Panc1 (cell line): ENCODE data around the gene EHD2. TPM values are rescaled to one million over a fixed set of nuclear protein-coding genes. Genes with fewer than 3 reads are reported as not detected.

Experiments
- ATAC-seq: fragments of 200-7000 bp; cut with Tn5 transposase; 2 replicates; pipeline ENCODE4 v1.9.1; 2020; ENCODE audit warnings: mild to moderate bottlenecking, moderate library complexity
- BruUV-seq: library from RNA; stranded (reverse); fragments of 400-500 nt; replicated peaks from 2 replicates; lab custom pipeline; 2021; lab: Mats Ljungman, UMichigan
- CTCF ChIA-PET: fragments of 300-600 bp; sonication (Branson Sonifier 250); formaldehyde crosslinking; loops from one replicate; lab custom pipeline; 2022; ENCODE audit warnings: antibody characterized with exemption; lab: Charles Lee
- POLR2A ChIA-PET: fragments of 300-600 bp; sonication (Branson Sonifier 250); formaldehyde crosslinking; loops from one replicate; lab custom pipeline; 2022; ENCODE audit warnings: antibody characterized with exemption; lab: Charles Lee
- DNase-seq: peaks from one replicate; pipeline ENCODE4 v3.0.0-alpha.2; 2010; ENCODE audit warnings: low read depth, low spot score
- H3K27ac ChIP-seq: 2 replicates; pipeline ENCODE4 v1.5.1; 2011; ENCODE audit warnings: mild to moderate bottlenecking, low read length, inconsistent platforms
- H3K27me3 ChIP-seq: fragments of 200-500 bp; sonication (Bioruptor generic); 2 replicates; pipeline ENCODE4 v1.6.0; 2014; ENCODE audit warnings: low read length, inconsistent platforms; ENCODE audit not compliant: control insufficient read depth, insufficient read depth
- H3K36me3 ChIP-seq: fragments of 200-500 bp; sonication (Bioruptor generic); 2 replicates; pipeline ENCODE4 v1.5.1; 2014; ENCODE audit warnings: inconsistent platforms, mild to moderate bottlenecking, low read length, moderate library complexity; ENCODE audit not compliant: control insufficient read depth, insufficient read depth
- H3K4me1 ChIP-seq: 2 replicates; pipeline ENCODE4 v1.5.1; 2011; ENCODE audit warnings: inconsistent platforms, mild to moderate bottlenecking, low read length, moderate library complexity; ENCODE audit not compliant: control insufficient read depth, insufficient read depth
- H3K4me3 ChIP-seq, 2 experiments: 2 replicates each; pipeline ENCODE4 v1.5.1; 2011 to 2012; ENCODE audit warnings: low read depth in 2 of 2, low read length in 2 of 2, mild to moderate bottlenecking in 2 of 2, inconsistent platforms in 1 of 2, moderate library complexity in 1 of 2
- H3K9me3 ChIP-seq: fragments of 200-500 bp; sonication (Bioruptor generic); 2 replicates; pipeline ENCODE4 v1.5.1; 2014; ENCODE audit warnings: low read depth, mild to moderate bottlenecking, inconsistent platforms, low read length, moderate library complexity; ENCODE audit not compliant: control insufficient read depth, insufficient read depth
- CTCF ChIP-seq: fragments of 450-650 bp; IDR thresholded peaks from 2 replicates; pipeline ENCODE4 v1.5.1; 2017; ENCODE audit warnings: mild to moderate bottlenecking
- POLR2AphosphoS5 ChIP-seq: IDR thresholded peaks from 2 replicates; pipeline ENCODE4 v1.6.1; 2012; ENCODE audit warnings: mild to moderate bottlenecking, low read depth, low read length, moderate library complexity
- SIN3A ChIP-seq: IDR thresholded peaks from 2 replicates; pipeline ENCODE4 v1.6.1; 2012; ENCODE audit warnings: low read depth, mild to moderate bottlenecking, low read length, moderate library complexity, borderline replicate concordance; ENCODE audit not compliant: insufficient read depth
- TCF7L2 ChIP-seq: IDR thresholded peaks from 2 replicates; pipeline ENCODE4 v1.6.1; 2011; ENCODE audit warnings: mild to moderate bottlenecking, low read depth, low read length, inconsistent platforms
- in situ Hi-C: cut with HindIII; loops from 2 replicates; pipeline ENCODE4 v1.10.0; 2016; ENCODE audit warnings: low sequenced_read_pairs, low pct_unique_long_range_greater_than_20kb
- intact Hi-C: fragments of 100-400 bp; cut with micrococcal nuclease; formaldehyde crosslinking; loops from one replicate; pipeline ENCODE4 v1.10.0; 2022; ENCODE audit not compliant: unreplicated experiment
- total RNA-seq: library from RNA; stranded (reverse); gene quantifications from one replicate; pipeline ENCODE4 v1.2.1, GENCODE V29; 2021; ENCODE audit not compliant: unreplicated experiment
- TF ChIP-seq, protein P1 (sequence below), 2 experiments: IDR thresholded peaks; 2 replicates each; pipeline ENCODE4 v1.6.1; 2011 to 2012; ENCODE audit warnings: low read depth in 2 of 2, control low read depth in 1 of 2, low read length in 1 of 2, mild to moderate bottlenecking in 1 of 2, moderate library complexity in 1 of 2; ENCODE audit not compliant: insufficient read depth in 1 of 2

The EHD2 gene
- total RNA-seq, 1 experiment from 2014 or later = 41.8 TPM

DNA sequence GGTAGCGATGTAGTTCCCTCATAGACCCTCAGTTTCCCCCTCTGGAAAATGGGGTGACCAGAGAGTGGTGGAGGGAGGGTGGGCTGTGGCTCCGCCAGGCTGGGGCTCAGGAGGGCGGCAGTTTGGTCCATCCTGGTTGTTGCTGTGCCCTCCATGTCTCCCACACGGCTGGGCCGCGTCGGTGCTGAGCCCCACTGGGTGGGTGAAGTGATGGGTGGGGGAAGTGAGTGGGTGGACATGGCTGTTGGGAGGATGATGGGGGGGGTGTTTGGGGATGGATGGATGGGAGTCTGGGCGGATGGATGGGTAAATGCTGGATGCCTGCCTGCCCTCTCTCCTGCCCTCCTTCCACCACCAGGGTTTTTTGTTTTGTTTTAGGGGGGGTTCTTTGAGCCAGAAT, 16.6 kb upstream of the EHD2 start:
- no peak for ATAC-seq
- ChIA-PET POLR2A (no interaction called here), CTCF (no interaction called here)
- Histone ChIP-seq H3K36me3 (no peaks in the 10 kb centered on the region), H3K27ac (no peak overlapping the region), H3K4me3 (no peak overlapping the region), H3K4me1 (no peaks in the 10 kb centered on the region), H3K27me3 (no peaks in the 10 kb centered on the region), H3K9me3 (no peaks in the 10 kb centered on the region)
- DNase-seq = no peak
- in situ Hi-C loops (no loop called here), intact Hi-C loops (no loop called here)
- no TSS peak for BruUV-seq
- TF ChIP-seq POLR2AphosphoS5 (no peak), SIN3A (no peak), CTCF (no peak), TCF7L2 (no peak)
- TF ChIP-seq, protein P1, sequence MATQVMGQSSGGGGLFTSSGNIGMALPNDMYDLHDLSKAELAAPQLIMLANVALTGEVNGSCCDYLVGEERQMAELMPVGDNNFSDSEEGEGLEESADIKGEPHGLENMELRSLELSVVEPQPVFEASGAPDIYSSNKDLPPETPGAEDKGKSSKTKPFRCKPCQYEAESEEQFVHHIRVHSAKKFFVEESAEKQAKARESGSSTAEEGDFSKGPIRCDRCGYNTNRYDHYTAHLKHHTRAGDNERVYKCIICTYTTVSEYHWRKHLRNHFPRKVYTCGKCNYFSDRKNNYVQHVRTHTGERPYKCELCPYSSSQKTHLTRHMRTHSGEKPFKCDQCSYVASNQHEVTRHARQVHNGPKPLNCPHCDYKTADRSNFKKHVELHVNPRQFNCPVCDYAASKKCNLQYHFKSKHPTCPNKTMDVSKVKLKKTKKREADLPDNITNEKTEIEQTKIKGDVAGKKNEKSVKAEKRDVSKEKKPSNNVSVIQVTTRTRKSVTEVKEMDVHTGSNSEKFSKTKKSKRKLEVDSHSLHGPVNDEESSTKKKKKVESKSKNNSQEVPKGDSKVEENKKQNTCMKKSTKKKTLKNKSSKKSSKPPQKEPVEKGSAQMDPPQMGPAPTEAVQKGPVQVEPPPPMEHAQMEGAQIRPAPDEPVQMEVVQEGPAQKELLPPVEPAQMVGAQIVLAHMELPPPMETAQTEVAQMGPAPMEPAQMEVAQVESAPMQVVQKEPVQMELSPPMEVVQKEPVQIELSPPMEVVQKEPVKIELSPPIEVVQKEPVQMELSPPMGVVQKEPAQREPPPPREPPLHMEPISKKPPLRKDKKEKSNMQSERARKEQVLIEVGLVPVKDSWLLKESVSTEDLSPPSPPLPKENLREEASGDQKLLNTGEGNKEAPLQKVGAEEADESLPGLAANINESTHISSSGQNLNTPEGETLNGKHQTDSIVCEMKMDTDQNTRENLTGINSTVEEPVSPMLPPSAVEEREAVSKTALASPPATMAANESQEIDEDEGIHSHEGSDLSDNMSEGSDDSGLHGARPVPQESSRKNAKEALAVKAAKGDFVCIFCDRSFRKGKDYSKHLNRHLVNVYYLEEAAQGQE (IDR thresholded peaks at IDR 0.05; ENCODE audit: insufficient read depth in 1 of 2, low read depth in 2 of 2, low read length in 1 of 2) = no peak

- peak; percentile 87 for ATAC-seq
- CTCF ChIA-PET = interaction anchor here (1.0 kb wide), 1 partner anchor 261 kb away, joined by 4 read pairs; no protein-coding TSS in a partner anchor
- in situ Hi-C loops = no loop called here
- Histone ChIP-seq H3K4me1 (no peaks in the 10 kb centered on the region), H3K27me3 (no peaks in the 10 kb centered on the region), H3K27ac (peak overlapping the region; percentile 51; the same call in 1 of the 2 replicates), H3K36me3 (no peaks in the 10 kb centered on the region), H3K9me3 (no peaks in the 10 kb centered on the region), H3K4me3 (no peak overlapping the region)
- POLR2A ChIA-PET = no interaction called here
- DNase-seq = peak; percentile 67
- BruUV-seq = no TSS peak
- intact Hi-C loops = no loop called here
- TF ChIP-seq TCF7L2 (no peak), POLR2AphosphoS5 (no peak), SIN3A (no peak), CTCF (peak; percentile 94)
- TF ChIP-seq, protein P1 (IDR thresholded peaks at IDR 0.05; ENCODE audit: insufficient read depth in 1 of 2, low read depth in 2 of 2, low read length in 1 of 2) = peak in 1 of 2 experiments; percentile 61; a peak in 1 of 4 replicates
These were observed 15.2 kb upstream of the EHD2 start for GRCh38 chr19:47697863-47698609.
